Endothelial cell of umbilical vein (primary cell): ENCODE measurements around the gene BRAT1. TPM values are rescaled to one million over a fixed set of nuclear protein-coding genes. Genes with fewer than 3 reads are reported as not detected.

Experiments
- BruUV-seq: library from RNA; stranded (reverse); fragments of 400-500 nt; replicated peaks from 2 replicates; lab custom pipeline; 2021; lab: Mats Ljungman, UMichigan
- CTCF ChIA-PET: fragments of 300-600, 350-600 bp; sonication (Branson Sonifier 250); formaldehyde crosslinking; loops from one replicate; lab custom pipeline; 2021; ENCODE audit warnings: antibody characterized with exemption, inconsistent platforms; lab: Charles Lee
- POLR2A ChIA-PET: fragments of 300-600, 350-600 bp; sonication (Branson Sonifier 250); formaldehyde crosslinking; loops from one replicate; lab custom pipeline; 2021; ENCODE audit warnings: antibody characterized with exemption, inconsistent platforms; lab: Charles Lee
- DNase-seq: peaks from one replicate; pipeline ENCODE4 v3.0.0-alpha.2; 2011; ENCODE audit warnings: low read depth, low spot score
- FAIRE-seq: peaks from 2 replicates; lab custom pipeline; 2011; peaks lifted over from hg19 to GRCh38; lab: Jason Lieb, UNC
- H2AFZ ChIP-seq: 2 replicates; pipeline ENCODE4 v1.6.0; 2012; ENCODE audit warnings: low read depth, low read length, control low read depth, inconsistent platforms
- H3K27ac ChIP-seq: 2 replicates; pipeline ENCODE4 v1.5.1; 2011; ENCODE audit warnings: low read depth, mild to moderate bottlenecking, control low read depth, low read length, moderate library complexity; ENCODE audit not compliant: insufficient read depth
- H3K27me3 ChIP-seq, 2 experiments: 2 replicates each; pipeline versions ENCODE4 v1.6.0 to v1.6.1; 2011; ENCODE audit warnings: low read length in 2 of 2, mixed read lengths in 1 of 2; ENCODE audit not compliant: control insufficient read depth in 2 of 2, insufficient read depth in 2 of 2
- H3K36me3 ChIP-seq, 2 experiments: 2 replicates in 1 of 2; 3 replicates in 1 of 2; pipeline ENCODE4 v1.5.1; 2011; ENCODE audit warnings: low read length in 2 of 2, mild to moderate bottlenecking in 1 of 2, moderate library complexity in 1 of 2; ENCODE audit not compliant: control insufficient read depth in 2 of 2, insufficient read depth in 2 of 2; ENCODE audit errors: extremely low read depth in 1 of 2
- H3K4me1 ChIP-seq: 3 replicates; pipeline ENCODE4 v1.5.1; 2011; ENCODE audit warnings: mild to moderate bottlenecking, low read length; ENCODE audit not compliant: control insufficient read depth, insufficient read depth; ENCODE audit errors: extremely low read depth
- H3K4me2 ChIP-seq: 2 replicates; pipeline ENCODE4 v1.6.1; 2011; ENCODE audit warnings: low read length, control low read depth, mixed read lengths; ENCODE audit not compliant: insufficient read depth
- H3K4me3 ChIP-seq, 3 experiments: fragments of 200-600 bp in 1 of 3; sonication (generic), shearing (Covaris generic) in 1 of 3; replicated peaks in 1 of 3; 2 replicates each; pipeline ENCODE4 v1.5.1; 2011 to 2016; ENCODE audit warnings: control low read depth in 3 of 3, low read length in 3 of 3, mild to moderate bottlenecking in 2 of 3, inconsistent platforms in 1 of 3, low read depth in 1 of 3, moderate library complexity in 1 of 3; ENCODE audit not compliant: insufficient read depth in 1 of 3
- H3K79me2 ChIP-seq: 2 replicates; pipeline ENCODE4 v1.6.0; 2012; ENCODE audit warnings: low read length, inconsistent platforms; ENCODE audit not compliant: control insufficient read depth, insufficient read depth
- H3K9ac ChIP-seq: replicated peaks from 2 replicates; pipeline ENCODE3; 2011; ENCODE audit warnings: low read length, control low read depth; ENCODE audit not compliant: insufficient read depth; ENCODE audit errors: extremely low read depth
- H3K9me1 ChIP-seq: replicated peaks from 3 replicates; pipeline ENCODE4 v1.6.0; 2011; ENCODE audit warnings: mild to moderate bottlenecking, low read length; ENCODE audit not compliant: control insufficient read depth, insufficient read depth; ENCODE audit errors: extremely low read depth
- H3K9me3 ChIP-seq: replicated peaks from 2 replicates; pipeline ENCODE4 v1.5.1; 2012; ENCODE audit warnings: low read length, inconsistent platforms; ENCODE audit not compliant: control insufficient read depth, insufficient read depth
- H4K20me1 ChIP-seq: replicated peaks from 2 replicates; pipeline ENCODE3; 2011; ENCODE audit warnings: mild to moderate bottlenecking, low read length; ENCODE audit not compliant: control insufficient read depth, insufficient read depth; ENCODE audit errors: extremely low read depth
- CTCF ChIP-seq, 2 donors: IDR thresholded peaks; 1 replicate in 1 of 2; 2 replicates in 1 of 2; pipeline ENCODE4 v1.5.1; 2011; ENCODE audit warnings: low read length in 2 of 2, mild to moderate bottlenecking in 2 of 2, moderate library complexity in 2 of 2, control low read depth in 1 of 2, inconsistent platforms in 1 of 2, low read depth in 1 of 2; ENCODE audit not compliant: insufficient read depth in 1 of 2; ENCODE audit errors: extremely low read depth in 1 of 2
- EZH2 ChIP-seq: IDR thresholded peaks from 2 replicates; pipeline ENCODE4 v1.6.1; 2012; ENCODE audit warnings: borderline replicate concordance, low read depth, mild to moderate bottlenecking, moderate library complexity, low read length, inconsistent platforms; ENCODE audit not compliant: severe bottlenecking
- FOS ChIP-seq: IDR thresholded peaks from 2 replicates; pipeline ENCODE4 v1.6.1; 2011; ENCODE audit warnings: mild to moderate bottlenecking, low read length, moderate library complexity, borderline replicate concordance; ENCODE audit not compliant: insufficient read depth
- GATA2 ChIP-seq: IDR thresholded peaks from 2 replicates; pipeline ENCODE4 v1.7.0; 2011; ENCODE audit warnings: low read depth, mild to moderate bottlenecking, moderate library complexity, mixed read lengths, low read length; ENCODE audit not compliant: insufficient read length, insufficient read depth
- JUN ChIP-seq: IDR thresholded peaks from 2 replicates; pipeline ENCODE4 v1.6.1; 2011; ENCODE audit warnings: borderline replicate concordance, low read depth; ENCODE audit not compliant: insufficient read length, insufficient read depth
- MYC ChIP-seq: IDR thresholded peaks from one replicate; pipeline ENCODE4 v1.6.1; 2011; ENCODE audit warnings: mild to moderate bottlenecking, low read depth, low read length
- POLR2A ChIP-seq: IDR thresholded peaks from 2 replicates; pipeline ENCODE4 v1.6.1; 2012; ENCODE audit warnings: low read depth, mild to moderate bottlenecking, control low read depth, low read length
- POLR2AphosphoS5 ChIP-seq: IDR thresholded peaks from 2 replicates; pipeline ENCODE4 v1.6.1; 2012; ENCODE audit warnings: low read depth, mild to moderate bottlenecking, control low read depth, low read length, moderate library complexity; ENCODE audit not compliant: insufficient read depth
- dilution Hi-C: fragments of 300-500 bp; cut with MboI; formaldehyde crosslinking; loops from one replicate; pipeline ENCODE4 v1.15.0; 2019; ENCODE audit warnings: low sequenced_read_pairs; ENCODE audit not compliant: extremely low pct_ligation_motif_present
- intact Hi-C: fragments of 100-400 bp; cut with micrococcal nuclease; formaldehyde crosslinking; loops from one replicate; pipeline ENCODE4 v1.10.0; 2022
- polyA plus RNA-seq, 4 experiments: library from polyadenylated mRNA; depleted of rRNA in 3 of 4; stranded (reverse) in 3 of 4; unstranded in 1 of 4; fragments of >200 nt; gene quantifications; 2 replicates each; pipeline versions ENCODE4 v1.2.1 to v1.2.3, GENCODE V29; 2011 to 2012; ENCODE audit warnings: missing spikeins in 1 of 4
- total RNA-seq: library from RNA; stranded (reverse); gene quantifications from 2 replicates; pipeline ENCODE4 v1.2.3, GENCODE V29; 2021
- TF ChIP-seq, protein P1 (sequence below): IDR thresholded peaks from 2 replicates; pipeline ENCODE4 v1.6.1; 2011; ENCODE audit not compliant: insufficient read depth, insufficient read length

BRAT1 gene
- total and polyA plus RNA-seq, 2 donors (not counting 3 experiments of a cell fraction or from before 2014, with no cell fraction given): 31.1 to 31.6 TPM

- POLR2A ChIA-PET: no interaction called here
Measured at GRCh38 chr7:2505401-2505800, 49.9 kb downstream of the BRAT1 start.

More at GRCh38 chr7:2505401-2505800, 49.9 kb downstream of the BRAT1 start:
- no peak for DNase-seq
- intact Hi-C loops: no loop called here
- dilution Hi-C loops: no loop called here
- H3K36me3 ChIP-seq: no peaks in the 10 kb centered on the region
- H3K9me1 ChIP-seq: no peaks in the 10 kb centered on the region
- H2AFZ ChIP-seq: no peak overlapping the region
- H3K4me3 ChIP-seq: no peak overlapping the region
- no peak overlapping the region for H3K4me2 ChIP-seq
- no peaks in the 10 kb centered on the region for H3K9me3 ChIP-seq
- no peaks in the 10 kb centered on the region for H3K27me3 ChIP-seq
- no peak overlapping the region for H3K27ac ChIP-seq
- no peaks in the 10 kb centered on the region for H3K79me2 ChIP-seq
- H4K20me1 ChIP-seq: no peaks in the 10 kb centered on the region
- FAIRE-seq: no peak
- no TSS peak for BruUV-seq
- TF ChIP-seq CTCF (IDR thresholded peaks at IDR 0.05; ENCODE audit: extremely low read depth in 1 of 2, insufficient read depth in 1 of 2, low read depth in 1 of 2, low read length in 2 of 2): no peak
- TF ChIP-seq JUN: no peak
- no peak for TF ChIP-seq MYC
- TF ChIP-seq, protein P1, sequence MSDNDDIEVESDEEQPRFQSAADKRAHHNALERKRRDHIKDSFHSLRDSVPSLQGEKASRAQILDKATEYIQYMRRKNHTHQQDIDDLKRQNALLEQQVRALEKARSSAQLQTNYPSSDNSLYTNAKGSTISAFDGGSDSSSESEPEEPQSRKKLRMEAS: no peak
- TF ChIP-seq FOS: no peak
- no peak for TF ChIP-seq EZH2
- TF ChIP-seq POLR2A: no peak
- TF ChIP-seq POLR2AphosphoS5: no peak
- TF ChIP-seq GATA2: no peak
- no peak overlapping the region for H3K9ac ChIP-seq
- H3K4me1 ChIP-seq: peaks cover under 1% of the 10 kb centered on the region
- CTCF ChIA-PET: no interaction called here
